ENCODE results near the gene DPH2. TPM values are rescaled to one million over a fixed set of nuclear protein-coding genes. Genes with fewer than 3 reads are reported as not detected.

DPH2 gene
- total and polyA plus RNA-seq, 3 experiments from 2014 or later, result 32.9 to 94.7 (median 85.8) TPM

GRCh38 chr1:43995984-43996732, 26.3 kb downstream of the DPH2 start:
- Histone ChIP-seq H3K4me1 (ENCODE audit: insufficient read depth, low read length) (peaks cover 8% of the 10 kb centered on the region), H3K9me3 (ENCODE audit: low read length) (no peaks in the 10 kb centered on the region), H3K4me3 (ENCODE audit: low read length) (no peak overlapping the region), H3K27me3 (ENCODE audit: insufficient read depth, low read length, poor library complexity, severe bottlenecking) (no peaks in the 10 kb centered on the region), H3K27ac (ENCODE audit: low read depth, low read length) (no peak overlapping the region), H3K36me3 (ENCODE audit: insufficient read depth, low read length) (no peaks in the 10 kb centered on the region)
- Mint-ChIP-seq H3K36me3 (peaks cover 0 to 2% (median 0%) of the 10 kb centered on the region in 3 donors), H3K4me1 (peaks cover 10 to 17% (median 12%) of the 10 kb centered on the region in 3 donors), H3K4me3 (peak overlapping the region in 1 of 7 donors; percentile 32), H3K27ac (peak overlapping the region in 1 of 8 donors; percentile 78), H3K27me3 (peaks cover 0 to 2% of the 10 kb centered on the region in 2 donors), H3K9me3 (no peaks in the 10 kb centered on the region)
- DNase-seq, result no peak
- CTCF ChIA-PET, result no interaction called here
- POLR2A ChIA-PET, result no interaction called here

GRCh38 chr1:43996733-43997115, 26.9 kb downstream of the DPH2 start:
- DNase-seq, result no peak
- Histone ChIP-seq H3K27me3 (ENCODE audit: insufficient read depth, low read length, poor library complexity, severe bottlenecking) (no peaks in the 10 kb centered on the region), H3K27ac (ENCODE audit: low read depth, low read length) (no peak overlapping the region), H3K9me3 (ENCODE audit: low read length) (no peaks in the 10 kb centered on the region), H3K4me3 (ENCODE audit: low read length) (no peak overlapping the region), H3K4me1 (ENCODE audit: insufficient read depth, low read length) (peaks cover 8% of the 10 kb centered on the region), H3K36me3 (ENCODE audit: insufficient read depth, low read length) (no peaks in the 10 kb centered on the region)
- Mint-ChIP-seq H3K9me3 (no peaks in the 10 kb centered on the region), H3K4me3 (no peak overlapping the region), H3K27me3 (peaks cover 0 to 5% of the 10 kb centered on the region in 2 donors), H3K36me3 (no peaks in the 10 kb centered on the region), H3K27ac (no peak overlapping the region), H3K4me1 (peaks cover 8 to 12% (median 10%) of the 10 kb centered on the region in 3 donors)
- POLR2A ChIA-PET, result no interaction called here
- CTCF ChIA-PET, result no interaction called here

- Histone ChIP-seq H3K27me3 (ENCODE audit: insufficient read depth, low read length, poor library complexity, severe bottlenecking) (no peaks in the 10 kb centered on the region), H3K4me1 (ENCODE audit: insufficient read depth, low read length) (peaks cover 2% of the 10 kb centered on the region), H3K36me3 (ENCODE audit: insufficient read depth, low read length) (no peaks in the 10 kb centered on the region), H3K27ac (ENCODE audit: low read depth, low read length) (no peak overlapping the region), H3K4me3 (ENCODE audit: low read length) (no peak overlapping the region), H3K9me3 (ENCODE audit: low read length) (no peaks in the 10 kb centered on the region)
- no peaks in the 10 kb centered on the region for H3K9me3 Mint-ChIP-seq
- H3K27me3 Mint-ChIP-seq, result peaks cover 0 to 5% of the 10 kb centered on the region in 2 donors
- H3K4me1 Mint-ChIP-seq, result peaks cover 4 to 5% (median 4%) of the 10 kb centered on the region in 3 donors
- H3K36me3 Mint-ChIP-seq, result no peaks in the 10 kb centered on the region
- POLR2A ChIA-PET, result no interaction called here
- CTCF ChIA-PET, result no interaction called here
- peak in 1 of 5 donors; percentile 46 for DNase-seq
- no peak overlapping the region for H3K4me3 Mint-ChIP-seq
- no peak overlapping the region for H3K27ac Mint-ChIP-seq
These were observed 27.6 kb downstream of the DPH2 start for GRCh38 chr1:43997295-43997999.

GRCh38 chr1:43998000-43998378, 28.2 kb downstream of the DPH2 start:
- Histone ChIP-seq H3K9me3 (ENCODE audit: low read length) (no peaks in the 10 kb centered on the region), H3K4me3 (ENCODE audit: low read length) (no peak overlapping the region), H3K27ac (ENCODE audit: low read depth, low read length) (no peak overlapping the region), H3K4me1 (ENCODE audit: insufficient read depth, low read length) (no peaks in the 10 kb centered on the region), H3K27me3 (ENCODE audit: insufficient read depth, low read length, poor library complexity, severe bottlenecking) (no peaks in the 10 kb centered on the region), H3K36me3 (ENCODE audit: insufficient read depth, low read length) (no peaks in the 10 kb centered on the region)
- H3K27ac Mint-ChIP-seq, result no peak overlapping the region
- POLR2A ChIA-PET, result no interaction called here
- CTCF ChIA-PET, result no interaction called here
- H3K36me3 Mint-ChIP-seq, result no peaks in the 10 kb centered on the region
- no peaks in the 10 kb centered on the region for H3K9me3 Mint-ChIP-seq
- no peak for DNase-seq
- H3K4me1 Mint-ChIP-seq, result no peaks in the 10 kb centered on the region
- H3K4me3 Mint-ChIP-seq, result no peak overlapping the region
- H3K27me3 Mint-ChIP-seq, result peaks cover 0 to 5% of the 10 kb centered on the region in 2 donors

GRCh38 chr1:43999455-43999854, 29.6 kb downstream of the DPH2 start:
- Mint-ChIP-seq H3K36me3 (no peaks in the 10 kb centered on the region), H3K27ac (no peak overlapping the region)

GRCh38 chr1:44000122-44000665, 30.4 kb downstream of the DPH2 start:
- Histone ChIP-seq H3K27ac (ENCODE audit: low read depth, low read length) (no peak overlapping the region), H3K4me1 (ENCODE audit: insufficient read depth, low read length) (no peaks in the 10 kb centered on the region), H3K4me3 (ENCODE audit: low read length) (no peak overlapping the region), H3K36me3 (ENCODE audit: insufficient read depth, low read length) (no peaks in the 10 kb centered on the region), H3K9me3 (ENCODE audit: low read length) (no peaks in the 10 kb centered on the region), H3K27me3 (ENCODE audit: insufficient read depth, low read length, poor library complexity, severe bottlenecking) (no peaks in the 10 kb centered on the region)
- Mint-ChIP-seq H3K27me3 (peaks cover 0 to 5% of the 10 kb centered on the region in 2 donors), H3K9me3 (no peaks in the 10 kb centered on the region), H3K4me1 (no peaks in the 10 kb centered on the region), H3K4me3 (no peak overlapping the region), H3K36me3 (no peaks in the 10 kb centered on the region), H3K27ac (no peak overlapping the region)
- DNase-seq, result no peak
- POLR2A ChIA-PET, result no interaction called here
- CTCF ChIA-PET, result interaction anchor here (1.2 to 1.3 kb wide), 2 partner anchors 37 to 46 kb away, joined by 3 read pairs; no protein-coding TSS in a partner anchor

More at GRCh38 chr1:43999455-43999854, 29.6 kb downstream of the DPH2 start:
- no peak for DNase-seq
- Histone ChIP-seq H3K9me3 (ENCODE audit: low read length) (no peaks in the 10 kb centered on the region), H3K27ac (ENCODE audit: low read depth, low read length) (no peak overlapping the region), H3K36me3 (ENCODE audit: insufficient read depth, low read length) (no peaks in the 10 kb centered on the region), H3K4me3 (ENCODE audit: low read length) (no peak overlapping the region), H3K27me3 (ENCODE audit: insufficient read depth, low read length, poor library complexity, severe bottlenecking) (no peaks in the 10 kb centered on the region), H3K4me1 (ENCODE audit: insufficient read depth, low read length) (no peaks in the 10 kb centered on the region)
- Mint-ChIP-seq H3K27me3 (peaks cover 0 to 5% of the 10 kb centered on the region in 2 donors), H3K9me3 (no peaks in the 10 kb centered on the region), H3K4me3 (no peak overlapping the region), H3K4me1 (no peaks in the 10 kb centered on the region)
- ChIA-PET POLR2A (no interaction called here), CTCF (interaction anchor here (1.2 to 1.3 kb wide), 2 partner anchors 37 to 47 kb away, joined by 3 read pairs; no protein-coding TSS in a partner anchor)

GRCh38 chr1:44002165-44002564, 32.4 kb downstream of the DPH2 start:
- Mint-ChIP-seq H3K27ac (no peak overlapping the region), H3K36me3 (no peaks in the 10 kb centered on the region), H3K4me1 (no peaks in the 10 kb centered on the region), H3K4me3 (no peak overlapping the region), H3K9me3 (no peaks in the 10 kb centered on the region), H3K27me3 (peaks cover 0 to 5% of the 10 kb centered on the region in 2 donors)
- Histone ChIP-seq H3K9me3 (ENCODE audit: low read length) (no peaks in the 10 kb centered on the region), H3K4me1 (ENCODE audit: insufficient read depth, low read length) (no peaks in the 10 kb centered on the region), H3K27ac (ENCODE audit: low read depth, low read length) (no peak overlapping the region), H3K4me3 (ENCODE audit: low read length) (no peak overlapping the region), H3K36me3 (ENCODE audit: insufficient read depth, low read length) (no peaks in the 10 kb centered on the region), H3K27me3 (ENCODE audit: insufficient read depth, low read length, poor library complexity, severe bottlenecking) (no peaks in the 10 kb centered on the region)
- ChIA-PET POLR2A (no interaction called here), CTCF (interaction anchor here (1.1 to 6.8 kb wide), 2 partner anchors 9 to 34 kb away, joined by 5 to 108 read pairs; no protein-coding TSS in a partner anchor)
- DNase-seq, result no peak

GRCh38 chr1:44002606-44003157, 32.9 kb downstream of the DPH2 start:
- Histone ChIP-seq H3K27ac (ENCODE audit: low read depth, low read length) (no peak overlapping the region), H3K27me3 (ENCODE audit: insufficient read depth, low read length, poor library complexity, severe bottlenecking) (no peaks in the 10 kb centered on the region), H3K4me3 (ENCODE audit: low read length) (no peak overlapping the region), H3K36me3 (ENCODE audit: insufficient read depth, low read length) (no peaks in the 10 kb centered on the region), H3K9me3 (ENCODE audit: low read length) (no peaks in the 10 kb centered on the region), H3K4me1 (ENCODE audit: insufficient read depth, low read length) (no peaks in the 10 kb centered on the region)
- no peaks in the 10 kb centered on the region for H3K9me3 Mint-ChIP-seq
- H3K27me3 Mint-ChIP-seq, result peaks cover 0 to 5% of the 10 kb centered on the region in 2 donors
- no peak overlapping the region for H3K4me3 Mint-ChIP-seq
- CTCF ChIA-PET, result interaction anchor here (6.8 kb wide), 1 partner anchor 33 kb away, joined by 108 read pairs; no protein-coding TSS in a partner anchor
- no peaks in the 10 kb centered on the region for H3K36me3 Mint-ChIP-seq
- POLR2A ChIA-PET, result no interaction called here
- no peak for DNase-seq
- no peak overlapping the region for H3K27ac Mint-ChIP-seq
- no peaks in the 10 kb centered on the region for H3K4me1 Mint-ChIP-seq

Measured in CD8-positive, alpha-beta memory T cell (primary cell).